Measurements from ENCODE around the gene ELP5.

- TF ChIP-seq CTCF (conservative IDR thresholded peaks at IDR 0.05; ENCODE audit: low read depth in 2 of 2) (no peak), POLR2AphosphoS5 (IDR thresholded peaks at IDR 0.05; ENCODE audit: low read depth) (no peak), JUNB (IDR thresholded peaks at IDR 0.05; ENCODE audit: unreplicated experiment) (no peak), REST (IDR thresholded peaks at IDR 0.05; ENCODE audit: unreplicated experiment) (no peak), STAT1 (IDR thresholded peaks at IDR 0.05; ENCODE audit: unreplicated experiment) (no peak), ZNF331 (CRISPR knock-in tag; IDR thresholded peaks at IDR 0.05; ENCODE audit: low read depth) (no peak), EZH2 (IDR thresholded peaks at IDR 0.05; ENCODE audit: low read depth, unreplicated experiment) (no peak), CREB1 (CRISPR knock-in tag; IDR thresholded peaks at IDR 0.05; ENCODE audit: low read depth) (no peak), EZH2phosphoT487 (IDR thresholded peaks at IDR 0.05; ENCODE audit: unreplicated experiment) (no peak), ETS1 (IDR thresholded peaks at IDR 0.05) (no peak), ZNF114 (CRISPR knock-in tag; IDR thresholded peaks at IDR 0.05) (no peak), NANOG (IDR thresholded peaks at IDR 0.05; ENCODE audit: borderline replicate concordance) (no peak)
Observed at GRCh38 chr17:7238420-7239090, 13.5 kb upstream of the ELP5 start.

Data from GM23338 (cell line).